Common myeloid progenitor, CD34-positive (primary cell): Measurements from ENCODE around the gene MYO16.
A peak's percentile ranks its signal among the peaks of the same experiment; 100 is the strongest.

Experiments
- CTCF ChIA-PET: fragments of 350-600 bp; sonication (Branson Sonifier 250); formaldehyde crosslinking; loops from one replicate; lab custom pipeline; 2021; ENCODE audit warnings: antibody characterized with exemption; lab: Charles Lee
- POLR2A ChIA-PET: fragments of 350-600 bp; sonication (Branson Sonifier 250); formaldehyde crosslinking; loops from one replicate; lab custom pipeline; 2021; ENCODE audit warnings: antibody characterized with exemption; lab: Charles Lee
- DNase-seq, 3 donors: peaks; one replicate each; pipeline versions ENCODE4 v3.0.0 to v3.0.0-alpha.2; 2013
- H3K27ac ChIP-seq, 2 experiments: 1 replicate in 1 of 2; 2 replicates in 1 of 2; pipeline ENCODE4 v1.7.0; 2013; ENCODE audit warnings: inconsistent platforms in 2 of 2, low read length in 2 of 2, mild to moderate bottlenecking in 2 of 2, low read depth in 1 of 2, moderate library complexity in 1 of 2; ENCODE audit not compliant: severe bottlenecking in 2 of 2, insufficient read depth in 1 of 2, poor library complexity in 1 of 2
- H3K27me3 ChIP-seq, 5 experiments: replicated peaks in 2 of 5; 1 replicate in 3 of 5; 2 replicates in 2 of 5; pipeline versions ENCODE4 v1.6.1 to v1.7.0; 2013; ENCODE audit warnings: low read length in 4 of 5, mild to moderate bottlenecking in 2 of 5, moderate library complexity in 2 of 5, inconsistent platforms in 1 of 5; ENCODE audit not compliant: insufficient read depth in 5 of 5, control insufficient read depth in 4 of 5
- H3K36me3 ChIP-seq, 4 experiments: 1 replicate in 2 of 4; 2 replicates in 2 of 4; pipeline versions ENCODE4 v1.6.1 to v1.7.0; 2013; ENCODE audit warnings: low read length in 3 of 4, control low read depth in 1 of 4, mild to moderate bottlenecking in 1 of 4; ENCODE audit not compliant: control insufficient read depth in 4 of 4, insufficient read depth in 4 of 4
- H3K4me1 ChIP-seq, 4 experiments: 1 replicate in 3 of 4; 2 replicates in 1 of 4; pipeline versions ENCODE4 v1.6.1 to v1.7.1; 2013; ENCODE audit warnings: low read length in 3 of 4, mild to moderate bottlenecking in 3 of 4, control low read depth in 1 of 4, inconsistent platforms in 1 of 4, moderate library complexity in 1 of 4; ENCODE audit not compliant: control insufficient read depth in 4 of 4, insufficient read depth in 4 of 4; ENCODE audit errors: control extremely low read depth in 1 of 4
- H3K4me3 ChIP-seq, 7 experiments: 1 replicate in 4 of 7; 2 replicates in 3 of 7; pipeline versions ENCODE4 v1.5.1 to v1.7.0; 2013; ENCODE audit warnings: mild to moderate bottlenecking in 7 of 7, low read length in 6 of 7, moderate library complexity in 6 of 7, inconsistent platforms in 2 of 7, low read depth in 2 of 7, control low read depth in 1 of 7; ENCODE audit not compliant: insufficient read depth in 4 of 7, control insufficient read depth in 1 of 7; ENCODE audit errors: extremely low read depth in 1 of 7
- H3K9me3 ChIP-seq, 5 experiments: 1 replicate in 4 of 5; 2 replicates in 1 of 5; pipeline versions ENCODE4 v1.6.1 to v1.7.1; 2013; ENCODE audit warnings: low read length in 4 of 5, mild to moderate bottlenecking in 2 of 5, inconsistent platforms in 1 of 5, low read depth in 1 of 5, moderate library complexity in 1 of 5; ENCODE audit not compliant: control insufficient read depth in 4 of 5, insufficient read depth in 2 of 5; ENCODE audit errors: control extremely low read depth in 1 of 5
- WGBS: methylation state at CpG from one replicate; pipeline ENCODE4 v1.1.5; 2013; ENCODE audit not compliant: insufficient coverage; 5-methylcytosine and 5-hydroxymethylcytosine counted together

The MYO16 gene

DNA sequence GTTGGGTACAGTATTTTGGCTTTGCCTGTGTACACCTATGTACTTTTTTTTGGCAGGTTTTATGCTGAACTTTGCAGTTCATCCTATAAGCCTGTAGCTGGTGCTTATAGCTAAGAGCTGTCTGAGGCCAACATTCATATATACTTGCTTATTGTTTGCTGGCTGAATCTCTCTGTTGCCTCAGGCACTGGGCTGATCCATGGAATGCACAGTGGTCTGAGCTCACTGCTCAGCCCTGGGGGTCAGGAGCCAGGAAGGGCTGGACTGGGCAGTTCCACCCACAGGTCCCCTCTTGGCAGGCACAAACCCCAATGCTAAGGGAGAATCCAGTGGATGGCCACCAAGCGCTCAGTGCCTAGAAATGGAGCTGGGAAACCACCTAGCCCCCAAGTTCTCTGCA is 308.7 kb downstream of the MYO16 start:
- peaks cover 0 to 12% (median 1%) of the 10 kb centered on the region in 5 experiments for H3K9me3 ChIP-seq
- DNase-seq = no peak
- WGBS = no CpG with 5 or more reads among the region's 1 CpG
- no peaks in the 10 kb centered on the region for H3K4me1 ChIP-seq
- no peaks in the 10 kb centered on the region for H3K36me3 ChIP-seq
- CTCF ChIA-PET = interaction anchor here (0.6 to 1.0 kb wide), 3 partner anchors 10 to 1175 kb away, joined by 3 read pairs; no protein-coding TSS in a partner anchor
- H3K4me3 ChIP-seq = no peak overlapping the region
- H3K27me3 ChIP-seq = no peaks in the 10 kb centered on the region
- H3K27ac ChIP-seq = no peak overlapping the region
- POLR2A ChIA-PET = no interaction called here

DNA sequence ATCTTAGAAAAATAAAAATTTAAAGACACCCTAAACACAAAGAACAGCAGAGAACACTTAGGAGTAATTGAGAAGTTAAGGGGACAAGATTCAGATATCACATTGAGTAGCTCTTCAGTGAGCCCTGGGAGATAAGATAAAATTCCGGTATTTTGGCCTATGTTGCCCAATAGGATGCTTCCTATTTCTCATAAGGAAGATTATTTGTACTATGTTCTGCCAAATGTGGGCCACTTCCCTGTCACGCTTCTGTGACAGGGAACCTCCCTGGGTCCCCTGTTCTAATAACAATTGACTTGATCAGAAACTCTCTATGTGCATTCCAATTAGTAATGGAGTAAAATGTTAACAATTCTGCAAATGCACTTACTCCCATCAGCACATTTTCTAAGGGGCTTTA is 310.7 kb downstream of the MYO16 start:
- Histone ChIP-seq H3K27me3 (no peaks in the 10 kb centered on the region), H3K27ac (no peak overlapping the region), H3K4me1 (no peaks in the 10 kb centered on the region), H3K36me3 (no peaks in the 10 kb centered on the region), H3K9me3 (peaks cover 0 to 12% (median 0%) of the 10 kb centered on the region in 5 experiments), H3K4me3 (no peak overlapping the region)
- no peak for DNase-seq
- WGBS = 60% methylated on average over 1 of the region's 2 CpGs
- CTCF ChIA-PET = interaction anchor here (0.6 kb wide), 1 partner anchor 11 kb away, joined by 3 read pairs; no protein-coding TSS in a partner anchor
- POLR2A ChIA-PET = no interaction called here

DNA sequence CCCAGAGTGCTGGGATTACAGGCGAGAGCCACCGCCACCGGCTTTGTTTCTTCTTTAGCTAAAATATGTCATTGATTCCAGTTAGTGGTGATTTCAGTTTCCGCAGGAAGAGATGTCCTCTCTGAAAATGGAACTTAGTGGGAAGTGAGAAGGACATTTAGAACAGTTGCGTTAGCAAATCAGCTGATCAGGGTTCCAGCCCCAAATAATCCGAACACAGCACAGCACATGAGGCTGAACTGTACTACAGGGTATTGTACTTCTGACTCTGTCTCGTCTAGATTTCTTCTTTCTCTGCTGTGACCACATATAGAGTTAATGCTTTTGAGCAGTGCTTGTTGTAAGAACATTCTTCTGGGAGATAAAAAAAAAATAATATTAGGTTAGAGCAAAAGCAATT is 314.4 kb downstream of the MYO16 start:
- Histone ChIP-seq H3K4me1 (no peaks in the 10 kb centered on the region), H3K4me3 (no peak overlapping the region), H3K27me3 (no peaks in the 10 kb centered on the region), H3K9me3 (no peaks in the 10 kb centered on the region), H3K36me3 (no peaks in the 10 kb centered on the region), H3K27ac (no peak overlapping the region)
- CTCF ChIA-PET = no interaction called here
- no peak for DNase-seq
- 100% methylated on average over 7 of the region's 7 CpGs for WGBS
- POLR2A ChIA-PET = no interaction called here

DNA sequence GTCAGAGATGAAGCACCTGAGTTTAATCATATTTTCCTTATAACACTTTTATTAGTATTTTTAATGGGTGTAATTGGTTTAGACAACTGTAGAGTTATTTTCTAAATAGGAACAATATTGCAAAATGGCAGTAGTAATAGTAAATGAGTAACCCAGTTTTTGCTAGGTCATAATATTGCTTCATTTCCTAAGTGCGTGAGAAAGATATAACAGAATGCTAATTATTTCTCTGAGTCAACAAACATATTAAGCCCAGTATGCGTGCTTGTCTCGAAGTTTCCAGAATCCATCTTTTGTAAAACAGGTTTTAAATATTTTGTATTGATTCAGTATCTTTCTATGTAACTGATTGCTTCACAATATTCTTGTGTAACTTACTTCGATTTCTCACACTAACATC is 315.3 kb downstream of the MYO16 start:
- POLR2A ChIA-PET = interaction anchor here (0.7 kb wide), 1 partner anchor 1072 kb away, joined by 3 read pairs; no protein-coding TSS in a partner anchor
- no CpG with 5 or more reads among the region's 4 CpGs for WGBS

DNA sequence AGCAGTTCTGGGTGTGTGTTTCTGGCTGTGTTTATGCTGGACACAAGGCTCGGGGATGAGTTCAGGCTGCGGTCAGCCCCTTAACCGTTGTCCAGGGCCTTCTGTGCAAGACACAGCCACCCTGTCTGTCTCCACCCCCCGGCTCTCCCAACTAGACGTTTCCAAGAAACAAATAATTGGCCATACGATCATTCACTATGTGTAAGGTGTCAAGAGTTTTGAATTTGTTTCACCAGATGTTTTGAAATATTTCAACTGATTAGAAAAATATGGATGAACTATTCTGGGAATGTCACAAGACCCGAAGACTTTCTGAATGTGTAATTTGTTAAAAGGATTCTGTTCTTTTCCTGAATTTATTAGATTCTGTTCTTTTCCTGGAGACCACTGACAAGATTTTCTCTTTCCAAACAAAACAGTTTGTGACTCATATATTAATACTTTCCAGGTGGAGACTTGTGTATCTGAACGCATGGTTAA is 318.2 kb downstream of the MYO16 start:
- Histone ChIP-seq H3K9me3 (no peaks in the 10 kb centered on the region), H3K4me3 (no peak overlapping the region), H3K27me3 (no peaks in the 10 kb centered on the region), H3K36me3 (no peaks in the 10 kb centered on the region), H3K27ac (no peak overlapping the region), H3K4me1 (no peaks in the 10 kb centered on the region)
- POLR2A ChIA-PET = no interaction called here
- CTCF ChIA-PET = no interaction called here
- no peak for DNase-seq
- WGBS = 100% methylated on average over 3 of the region's 8 CpGs

More for the DNA sequence above, 315.3 kb downstream of the MYO16 start:
- Histone ChIP-seq H3K27ac (no peak overlapping the region), H3K27me3 (no peaks in the 10 kb centered on the region), H3K36me3 (no peaks in the 10 kb centered on the region), H3K4me3 (no peak overlapping the region), H3K4me1 (no peaks in the 10 kb centered on the region), H3K9me3 (no peaks in the 10 kb centered on the region)
- CTCF ChIA-PET = no interaction called here
- peak in 1 of 3 donors; percentile 8 for DNase-seq

DNA sequence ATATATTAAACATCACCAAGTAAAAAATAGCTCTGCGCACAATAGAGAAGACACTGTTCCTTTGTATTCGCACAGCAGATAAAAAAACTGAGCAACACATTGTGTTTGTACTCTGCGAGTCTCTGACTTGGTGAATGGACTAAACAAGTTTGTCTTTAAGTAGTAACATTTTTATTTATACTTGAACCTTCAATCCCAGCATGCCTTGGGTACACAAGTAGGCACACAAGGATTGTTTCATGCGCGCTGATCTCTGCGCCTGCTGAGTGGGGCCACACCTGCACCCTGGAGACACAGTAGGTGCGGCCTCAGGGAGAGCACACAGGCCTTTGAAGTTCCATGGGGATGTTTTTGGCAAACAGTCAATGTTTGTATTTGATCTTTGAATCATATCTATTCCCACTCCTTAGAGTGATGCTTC is 318.9 kb downstream of the MYO16 start:
- Histone ChIP-seq H3K9me3 (no peaks in the 10 kb centered on the region), H3K36me3 (no peaks in the 10 kb centered on the region), H3K4me3 (no peak overlapping the region), H3K4me1 (no peaks in the 10 kb centered on the region), H3K27me3 (no peaks in the 10 kb centered on the region), H3K27ac (no peak overlapping the region)
- CTCF ChIA-PET = no interaction called here
- POLR2A ChIA-PET = no interaction called here
- no peak for DNase-seq
- 100% methylated on average over 3 of the region's 7 CpGs for WGBS

DNA sequence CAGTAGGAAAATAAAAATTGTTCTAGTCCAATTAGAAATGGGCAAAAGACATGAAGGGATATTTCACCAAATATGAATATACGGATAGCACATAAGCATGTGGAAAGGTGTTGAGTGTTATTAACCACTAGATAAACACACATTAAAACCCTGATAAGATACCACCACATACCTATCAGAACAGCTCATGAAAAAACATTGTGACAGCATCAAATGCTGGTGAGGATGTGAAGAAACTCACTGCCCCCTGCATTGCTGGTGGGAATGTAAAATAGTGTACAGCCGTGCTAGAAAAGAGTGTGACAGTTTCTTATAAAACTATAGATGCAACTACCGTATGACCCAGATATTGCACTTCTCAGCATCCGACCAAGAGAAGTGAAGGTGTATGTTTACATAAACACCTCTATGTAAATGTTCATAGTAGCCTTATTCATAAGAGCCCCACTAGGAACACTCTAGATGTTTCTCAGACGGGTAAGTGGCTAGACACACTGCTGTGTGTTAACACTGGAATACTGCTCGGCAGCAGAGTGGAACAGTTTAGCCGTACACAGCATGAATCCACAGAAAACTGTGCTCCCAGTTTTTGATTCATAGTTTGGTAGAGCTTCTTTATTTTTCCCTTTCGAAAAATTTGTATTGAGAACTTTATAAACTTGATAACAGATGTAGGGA is 321.1 kb downstream of the MYO16 start:
- Histone ChIP-seq H3K4me1 (no peaks in the 10 kb centered on the region), H3K9me3 (no peaks in the 10 kb centered on the region), H3K27ac (no peak overlapping the region), H3K27me3 (no peaks in the 10 kb centered on the region), H3K36me3 (no peaks in the 10 kb centered on the region), H3K4me3 (no peak overlapping the region)
- DNase-seq = no peak
- POLR2A ChIA-PET = no interaction called here
- CTCF ChIA-PET = interaction anchor here (1.4 kb wide), 1 partner anchor 9 kb away, joined by 3 read pairs; no protein-coding TSS in a partner anchor
- 96% methylated on average over 4 of the region's 8 CpGs for WGBS
